Activated CD8-positive, alpha-beta memory T cell treated with anti-CD3 and anti-CD28 coated beads for 4 hours (primary cell): Measurements from ENCODE around the gene CDH24.
"Not testable (repeated sequence)": the region's sequence is repeated elsewhere in the genome, so short reads cannot be mapped to it uniquely, and the experiment has no call there.

Source experiments
- DNase-seq, 2 donors: peaks; one replicate each; pipeline ENCODE4 v3.0.0-alpha.2; 2020; ENCODE audit warnings: low read depth in 2 of 2

CDH24 gene

GRCh38 chr14:23021434-23021833, 35.9 kb downstream of the CDH24 start:
- DNase-seq: no peak

- DNase-seq: no peak
Observed at GRCh38 chr14:23020143-23021128, 36.9 kb downstream of the CDH24 start.

GRCh38 chr14:23018107-23018506, 39.2 kb downstream of the CDH24 start:
- DNase-seq: no peak

- DNase-seq: no peak
Observed at GRCh38 chr14:23017091-23017490, 40.2 kb downstream of the CDH24 start.

- no peak for DNase-seq
Observed at GRCh38 chr14:23015618-23016017, 41.7 kb downstream of the CDH24 start.

GRCh38 chr14:23013749-23014054, 43.6 kb downstream of the CDH24 start:
- not testable (repeated sequence) for DNase-seq

GRCh38 chr14:23013054-23013748, 44.1 kb downstream of the CDH24 start:
- DNase-seq: no peak

- peak; percentile 58 to 60 for DNase-seq
Observed at GRCh38 chr14:23009939-23010726, 47.2 kb downstream of the CDH24 start, which contains the start of gene C14orf93. TSS of gene C14orf93 (minus strand) at chr14:23010143. CDS start at chr14:22999023, 11,120 bp downstream.

GRCh38 chr14:23009483-23009938, 47.8 kb downstream of the CDH24 start:
- DNase-seq: no peak

GRCh38 chr14:23008831-23009230, 48.5 kb downstream of the CDH24 start:
- DNase-seq: no peak

GRCh38 chr14:23006544-23007419, 50.5 kb downstream of the CDH24 start:
- peak; percentile 90 to 97 for DNase-seq

- no peak for DNase-seq
Observed at GRCh38 chr14:23006188-23006534, 51.2 kb downstream of the CDH24 start.

GRCh38 chr14:23005451-23006187, 51.7 kb downstream of the CDH24 start:
- no peak for DNase-seq

- DNase-seq: not testable (repeated sequence)
Observed at GRCh38 chr14:23004274-23004673, 53.0 kb downstream of the CDH24 start.

- no peak for DNase-seq
Observed at GRCh38 chr14:23002592-23002991, 54.7 kb downstream of the CDH24 start.

- no peak for DNase-seq
Observed at GRCh38 chr14:23000860-23001259, 56.5 kb downstream of the CDH24 start.

- no peak for DNase-seq
Observed at GRCh38 chr14:22998329-22999012, 58.8 kb downstream of the CDH24 start.

GRCh38 chr14:22997676-22998323, 59.5 kb downstream of the CDH24 start:
- DNase-seq: no peak
